Left colon (tissue), 2 donors: ENCODE measurements around the gene TMEM8B. TPM values are rescaled to one million over a fixed set of nuclear protein-coding genes. Genes with fewer than 3 reads are reported as not detected.

ENCODE experiments used
- ATAC-seq: fragments of 200-7000 bp; cut with Tn5 transposase; one replicate; pipeline ENCODE4 v1.9.1; 2020; ENCODE audit warnings: mild to moderate bottlenecking, moderate library complexity
- DNase-seq, 2 donors: peaks; one replicate each; pipeline ENCODE4 v3.0.0-alpha.2; 2020
- intact Hi-C, 2 donors: fragments of 100-400 bp; cut with DNase I in 1 of 2; cut with micrococcal nuclease in 1 of 2; formaldehyde crosslinking; loops; one replicate each; pipeline versions ENCODE4 v1.11.2 to v1.14.0; 2022; cut with DNase I, micrococcal nuclease
- total RNA-seq, 2 donors: library from RNA; stranded (reverse); fragmentation: NEBNext Ultra II Directional; extraction: Animal tissue kit (Norgen Biotek cat#: 25700); gene quantifications; one replicate each; pipeline ENCODE4 v1.2.1, GENCODE V29; 2021
- donor health status: DM: no; HTN: no; CAD: no.
- donor health status: DM: yes; HTN: yes; CAD: no.

Gene TMEM8B
- total RNA-seq, 2 donors from 2014 or later, result 15.4 to 16.4 TPM

DNA sequence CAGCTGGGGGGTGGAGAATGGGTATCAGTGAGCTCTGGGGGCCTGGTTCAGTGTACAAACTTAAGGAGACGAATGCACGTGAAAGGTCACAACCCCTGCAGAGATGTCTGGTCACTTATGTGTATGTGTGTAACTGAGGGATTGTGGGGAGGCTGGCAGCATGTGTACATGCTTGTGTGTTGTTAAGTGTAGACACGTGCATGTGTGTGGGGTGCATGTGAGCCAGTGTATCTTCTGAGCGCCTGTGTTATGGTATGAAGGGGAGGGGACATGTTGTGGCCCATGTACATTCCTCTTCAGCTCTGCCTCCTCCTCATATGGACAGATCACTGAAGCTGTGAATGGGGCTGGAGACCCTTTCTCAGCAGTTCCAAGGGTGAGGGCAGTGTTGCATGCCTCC lies 2.0 kb downstream of the TMEM8B start:
- ATAC-seq, result no peak
- no peak for DNase-seq
- intact Hi-C loops, result no loop called here

DNA sequence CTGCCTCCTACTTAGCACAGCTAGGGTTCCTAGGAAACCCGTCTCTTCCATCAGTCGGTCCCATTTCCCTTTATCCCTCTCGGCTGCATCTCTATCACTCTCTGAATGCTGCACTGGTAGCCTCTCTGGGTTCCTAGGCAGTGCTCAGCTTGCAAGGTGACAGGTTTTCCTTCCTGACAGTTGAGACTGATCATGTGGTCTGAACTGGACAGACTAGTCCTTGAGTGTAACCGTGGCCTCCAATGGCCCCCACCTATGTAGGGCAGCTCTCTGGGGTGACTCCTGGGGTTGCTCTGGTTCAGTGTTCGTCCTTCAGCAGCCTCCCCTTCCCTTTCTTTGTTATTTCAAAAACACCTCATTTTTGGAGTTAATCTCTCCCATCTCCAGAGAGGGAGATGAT lies 3.8 kb downstream of the TMEM8B start:
- ATAC-seq (peak; percentile 30), DNase-seq (no peak)

DNA sequence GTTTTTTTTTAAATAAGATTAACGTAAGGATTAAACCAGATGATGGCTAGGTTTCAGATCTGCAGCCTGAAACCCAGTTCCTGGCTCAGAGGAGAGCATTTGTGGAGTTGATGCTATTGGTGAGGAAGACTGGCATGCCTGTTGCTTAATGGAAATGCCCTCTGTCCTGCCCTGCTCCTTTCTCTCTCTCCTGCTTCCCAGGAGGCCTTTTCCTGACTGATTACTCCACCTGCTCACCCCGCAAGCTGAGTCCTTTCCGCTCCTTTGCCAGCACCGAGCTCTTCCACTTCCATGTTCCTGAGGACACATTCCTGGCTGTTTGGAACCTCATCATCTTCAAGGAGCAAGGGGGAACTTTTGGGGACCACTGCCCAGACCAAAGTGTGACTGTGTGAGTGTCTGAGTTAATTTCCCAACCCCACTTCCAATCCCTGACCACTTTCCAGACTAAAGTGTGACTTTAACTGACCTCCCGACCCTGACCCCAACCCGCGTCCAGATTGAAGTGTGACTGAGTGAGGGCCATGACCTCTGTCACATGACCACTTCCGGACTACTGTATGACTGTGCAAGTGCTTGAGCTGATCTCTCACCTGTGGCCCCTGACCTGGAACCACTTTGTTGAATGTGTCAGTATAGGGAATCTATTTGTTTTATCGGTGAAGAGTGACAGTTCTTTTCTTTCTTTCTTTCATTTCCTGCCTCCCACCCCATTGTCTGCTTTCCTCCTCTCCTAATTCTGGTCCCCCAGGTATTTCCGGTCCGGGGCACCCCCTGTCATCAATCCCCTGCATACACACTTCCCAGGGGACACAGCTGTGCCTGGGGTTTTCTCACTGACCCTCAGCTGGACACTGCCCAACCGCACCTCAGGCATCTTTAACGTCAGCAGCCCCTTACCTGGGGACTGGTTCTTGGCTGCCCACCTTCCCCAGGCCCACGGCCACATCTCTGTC lies 5.5 kb downstream of the TMEM8B start:
- ATAC-seq (no peak), DNase-seq (no peak)
- intact Hi-C loops, result no loop called here

More for the DNA sequence above, 3.8 kb downstream of the TMEM8B start:
- intact Hi-C loops, result no loop called here

DNA sequence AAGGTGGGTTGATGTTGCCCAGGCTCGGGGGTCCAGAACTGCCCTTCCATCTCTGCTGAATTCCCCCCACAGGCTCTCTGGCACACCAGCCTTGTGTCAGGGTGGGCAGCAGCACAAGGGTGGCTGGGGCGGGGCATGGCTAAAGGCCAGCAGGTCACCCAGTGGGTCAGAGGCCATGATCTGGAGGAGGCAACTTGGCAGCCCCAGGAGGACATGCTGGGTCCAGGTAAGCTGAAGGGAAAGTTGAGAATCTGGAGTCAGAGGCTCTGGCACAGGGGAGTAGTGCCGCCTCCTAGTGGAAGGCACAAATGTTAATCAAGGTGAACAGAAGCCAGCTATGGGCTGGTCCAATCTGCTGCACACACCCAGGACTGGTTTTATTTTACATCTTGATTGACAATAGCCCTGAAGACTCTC lies 6.2 kb downstream of the TMEM8B start:
- intact Hi-C loops, result no loop called here
- DNase-seq (peak; percentile 39 to 61), ATAC-seq (peak; percentile 64)

DNA sequence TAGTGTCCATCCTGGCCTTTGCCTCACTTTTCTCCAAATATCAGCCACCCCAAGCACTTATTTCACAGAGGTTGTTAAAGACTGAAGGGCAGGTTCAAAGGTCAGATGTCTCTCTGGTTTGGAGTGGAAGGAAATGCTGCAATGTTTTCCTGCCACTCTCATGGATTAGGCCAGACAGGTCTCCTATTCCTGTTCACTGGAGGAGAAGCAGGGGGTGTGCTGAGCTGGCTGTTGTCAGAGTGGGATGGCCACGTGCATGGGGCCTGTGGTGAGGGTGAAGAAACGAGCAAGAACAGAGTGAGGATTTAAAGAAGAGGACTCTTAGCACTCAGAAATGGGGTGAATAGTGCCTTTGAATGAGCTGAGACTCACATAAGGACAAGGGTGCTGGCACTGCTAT lies 6.7 kb downstream of the TMEM8B start:
- peak; percentile 24 for ATAC-seq
- intact Hi-C loops, result no loop called here
- no peak for DNase-seq

DNA sequence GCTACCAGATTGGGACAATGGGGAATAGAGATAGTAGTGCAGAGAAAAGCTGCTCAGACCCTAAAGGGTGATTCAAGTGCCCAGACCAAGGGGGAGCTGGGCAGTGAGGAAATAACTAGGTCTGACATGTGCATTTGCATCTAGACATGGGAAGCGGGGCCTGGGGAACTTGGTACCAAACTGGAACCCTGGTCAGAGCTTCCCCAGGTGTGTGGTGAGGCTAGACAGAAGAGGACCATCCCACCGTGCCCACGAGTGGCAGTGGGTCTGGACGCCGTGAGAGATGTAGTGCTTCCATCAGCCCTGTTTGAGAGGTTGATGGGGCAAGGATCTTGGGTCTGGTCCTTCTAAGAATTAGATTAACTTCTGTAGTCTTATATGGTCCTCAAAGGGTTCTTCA lies 7.6 kb downstream of the TMEM8B start:
- intact Hi-C loops, result no loop called here
- no peak for ATAC-seq
- no peak for DNase-seq

DNA sequence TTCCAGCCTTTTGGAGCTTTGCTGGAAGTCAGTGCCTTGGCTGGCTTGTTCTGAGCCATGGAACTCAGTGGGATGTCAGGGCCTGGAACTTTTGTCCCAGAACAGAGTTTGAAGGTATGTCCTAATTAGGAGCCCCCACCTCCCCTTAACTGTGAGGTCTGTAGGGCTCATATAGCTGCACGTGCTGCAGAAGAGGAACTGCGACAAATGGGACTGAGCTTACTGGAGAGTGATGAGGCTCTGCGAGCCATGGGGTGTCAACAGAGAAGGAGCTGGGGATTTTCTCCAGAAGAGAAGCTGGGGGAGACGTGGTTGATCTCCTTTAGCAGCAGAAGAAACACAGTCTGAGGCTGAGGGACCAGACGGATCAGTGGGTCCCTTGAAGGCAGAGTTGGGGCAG lies 10.9 kb downstream of the TMEM8B start:
- DNase-seq, result no peak
- intact Hi-C loops, result no loop called here
- ATAC-seq, result no peak

DNA sequence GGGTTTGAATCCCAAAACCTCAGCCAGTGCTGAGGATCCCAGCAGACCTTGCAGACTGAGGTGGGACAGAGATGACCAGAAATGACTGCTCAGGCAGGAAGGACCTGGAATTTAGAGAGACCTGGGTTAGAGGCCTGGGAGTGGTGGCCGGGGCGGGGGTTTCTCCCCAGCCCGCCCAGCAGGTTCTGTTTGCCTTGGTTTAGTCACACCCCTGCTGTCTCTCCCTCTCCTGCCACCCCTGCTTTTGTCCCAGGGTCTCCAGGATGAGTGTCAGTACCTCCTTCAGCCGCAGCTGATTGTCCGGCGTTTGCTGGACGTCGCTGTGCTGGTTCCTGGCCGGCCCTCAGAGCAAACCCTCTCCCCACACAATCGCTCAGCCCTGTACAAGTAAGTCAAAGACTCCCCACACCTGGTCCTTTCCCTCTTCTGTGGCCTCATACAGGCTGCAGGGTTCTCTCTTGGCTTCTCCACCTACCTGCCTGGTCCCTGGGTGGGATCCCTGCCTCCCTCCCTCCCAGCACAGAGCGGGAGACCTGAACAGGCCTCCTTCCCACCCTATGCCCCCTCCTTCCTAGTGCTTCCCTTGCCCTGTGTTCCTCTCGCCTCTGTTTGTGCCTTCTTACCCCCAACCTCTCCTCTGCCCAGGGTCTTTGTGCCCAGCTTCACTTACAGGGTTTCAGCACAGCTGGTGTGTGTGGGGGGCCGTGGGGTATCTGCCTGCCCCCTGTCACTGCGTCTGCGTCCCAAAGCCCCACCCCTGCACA lies 12.0 kb downstream of the TMEM8B start:
- no peak for ATAC-seq

DNA sequence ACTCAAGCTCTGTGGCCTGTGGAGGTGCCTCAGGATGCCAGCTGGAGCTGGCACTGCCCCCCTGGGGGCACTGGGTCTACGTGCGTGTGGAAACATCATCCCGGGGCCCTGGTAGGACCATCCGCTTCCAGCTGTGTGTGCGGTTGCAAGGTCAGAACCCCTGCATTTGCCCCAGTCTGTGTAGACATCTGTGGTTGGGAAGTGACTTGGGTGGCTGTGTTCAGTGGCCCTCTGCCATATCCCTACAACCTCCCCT lies 12.5 kb downstream of the TMEM8B start:
- ATAC-seq (no peak), DNase-seq (no peak)
- intact Hi-C loops, result no loop called here

More for the DNA sequence above, 12.0 kb downstream of the TMEM8B start:
- DNase-seq, result no peak
- intact Hi-C loops, result no loop called here

DNA sequence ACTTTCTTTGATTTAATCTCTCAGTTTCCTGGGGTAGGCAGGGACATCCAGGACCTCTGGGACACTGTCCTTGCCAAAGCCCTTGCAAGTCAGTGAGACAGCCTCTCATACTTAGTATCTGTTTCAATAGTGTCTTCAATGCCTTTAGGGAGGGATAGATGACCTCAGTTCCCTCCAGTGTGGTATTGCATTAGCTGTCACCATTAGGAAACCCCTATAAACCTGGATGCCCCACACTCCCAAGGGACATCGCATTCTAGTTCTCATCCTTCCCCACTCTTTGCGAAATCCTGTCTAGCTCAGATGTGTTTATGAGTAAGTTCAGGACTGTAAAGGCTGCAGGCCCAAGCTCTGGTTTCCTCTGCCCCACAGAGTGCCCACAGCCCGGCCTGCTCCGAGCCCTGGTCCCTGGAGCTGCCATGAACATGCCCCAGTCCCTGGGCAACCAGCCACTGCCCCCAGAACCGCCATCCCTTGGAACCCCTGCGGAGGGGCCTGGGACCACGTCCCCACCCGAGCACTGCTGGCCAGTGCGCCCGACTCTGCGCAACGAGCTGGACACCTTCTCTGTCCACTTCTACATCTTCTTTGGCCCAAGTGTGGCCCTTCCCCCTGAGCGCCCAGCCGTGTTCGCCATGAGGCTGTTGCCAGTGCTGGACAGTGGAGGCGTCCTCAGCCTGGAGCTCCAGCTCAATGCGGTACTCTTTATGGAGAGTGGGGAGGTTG lies 13.2 kb downstream of the TMEM8B start:
- no peak for DNase-seq
- intact Hi-C loops, result no loop called here
- no peak for ATAC-seq

DNA sequence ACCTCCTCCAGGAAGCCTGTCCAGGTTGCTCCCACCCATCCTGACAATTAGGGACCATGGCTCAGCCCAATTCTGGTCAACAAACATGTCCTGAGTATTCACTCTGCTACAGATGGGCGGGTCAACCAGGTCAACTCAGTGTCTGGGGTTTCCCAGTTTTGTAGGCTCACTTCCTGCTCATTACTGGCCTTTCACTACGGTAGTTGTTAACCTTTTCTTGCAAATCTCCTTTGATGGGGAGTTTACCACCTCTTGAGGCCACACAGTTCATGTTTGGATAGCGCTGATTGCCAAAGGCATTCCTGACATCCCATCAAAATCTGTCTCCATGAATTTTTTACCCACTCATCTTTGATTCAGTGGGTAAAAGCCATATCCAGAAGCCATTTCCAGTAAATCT lies 13.8 kb downstream of the TMEM8B start:
- intact Hi-C loops, result no loop called here
- ATAC-seq, result peak; percentile 27

DNA sequence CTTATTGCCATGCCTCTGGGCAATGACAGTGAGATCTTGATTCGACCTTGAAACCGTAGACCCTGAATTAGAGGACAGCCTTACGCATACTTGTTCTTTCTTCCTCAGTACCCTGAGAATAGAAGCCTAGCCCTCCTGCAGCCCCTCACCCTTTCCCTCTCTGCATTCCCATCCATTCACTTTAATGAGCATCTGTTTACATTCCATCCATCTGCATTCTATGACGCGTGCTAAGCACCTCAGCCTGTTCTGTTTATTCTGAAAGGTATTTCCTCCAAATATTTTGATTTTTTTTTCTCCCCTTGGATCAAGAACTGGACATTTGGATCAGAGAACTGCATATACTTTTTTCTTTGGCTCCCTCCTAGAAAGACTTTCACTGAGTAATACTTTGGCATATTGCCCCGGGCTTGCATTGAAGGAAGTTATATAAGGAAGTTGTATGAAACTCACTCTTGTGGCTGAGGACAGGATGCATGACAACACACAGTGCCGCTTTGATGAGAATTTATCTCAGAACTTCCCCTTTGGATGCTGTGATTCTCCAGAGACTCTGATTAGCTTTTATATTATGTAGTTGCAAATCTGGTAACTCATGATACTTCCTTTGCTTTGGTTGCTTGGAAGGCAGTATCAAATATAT lies 15.7 kb downstream of the TMEM8B start:
- ATAC-seq (peak; percentile 93), DNase-seq (peak; percentile 49 to 67)
- intact Hi-C loops, result no loop called here

More for the DNA sequence above, 13.8 kb downstream of the TMEM8B start:
- no peak for DNase-seq

DNA sequence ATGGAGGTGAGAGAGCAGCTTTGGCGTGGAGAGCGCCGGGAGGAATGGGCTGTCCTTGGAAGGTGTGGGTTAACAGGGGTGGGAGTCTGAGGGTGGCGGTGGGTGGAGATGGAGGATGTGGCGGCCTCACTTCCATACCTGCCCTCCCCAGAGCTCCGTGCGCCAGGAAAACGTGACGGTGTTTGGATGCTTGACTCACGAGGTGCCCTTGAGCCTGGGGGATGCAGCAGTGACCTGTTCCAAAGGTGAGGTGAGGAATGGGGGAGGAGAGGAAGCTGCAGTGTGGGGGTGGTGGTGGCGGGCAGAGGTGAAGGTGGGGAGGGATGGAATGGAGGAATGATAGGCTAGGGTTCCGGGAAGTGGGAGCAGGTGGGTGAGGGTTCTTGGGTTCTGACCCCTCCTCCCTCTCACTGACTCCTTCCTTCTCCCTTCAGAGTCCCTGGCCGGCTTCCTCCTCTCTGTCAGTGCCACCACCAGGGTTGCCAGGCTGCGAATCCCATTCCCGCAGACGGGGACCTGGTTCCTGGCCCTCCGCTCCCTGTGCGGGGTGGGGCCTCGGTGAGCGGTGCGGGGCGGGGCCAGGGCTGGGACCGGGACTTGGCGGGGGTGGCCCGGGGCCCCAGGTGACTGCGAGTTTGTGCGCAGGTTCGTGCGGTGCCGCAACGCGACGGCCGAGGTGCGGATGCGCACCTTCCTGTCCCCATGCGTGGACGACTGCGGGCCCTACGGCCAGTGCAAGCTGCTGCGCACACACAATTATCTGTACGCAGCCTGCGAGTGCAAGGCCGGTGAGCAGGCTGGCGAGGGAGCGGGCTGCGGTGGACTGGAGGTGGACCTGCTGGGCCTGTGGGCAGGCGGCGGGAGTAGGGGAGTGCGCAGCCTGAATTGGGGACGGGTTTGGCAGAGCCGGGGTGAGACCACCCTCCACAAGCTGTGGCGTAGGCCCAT lies 17.1 kb downstream of the TMEM8B start:
- ATAC-seq, result no peak
- DNase-seq, result no peak
- intact Hi-C loops, result no loop called here

DNA sequence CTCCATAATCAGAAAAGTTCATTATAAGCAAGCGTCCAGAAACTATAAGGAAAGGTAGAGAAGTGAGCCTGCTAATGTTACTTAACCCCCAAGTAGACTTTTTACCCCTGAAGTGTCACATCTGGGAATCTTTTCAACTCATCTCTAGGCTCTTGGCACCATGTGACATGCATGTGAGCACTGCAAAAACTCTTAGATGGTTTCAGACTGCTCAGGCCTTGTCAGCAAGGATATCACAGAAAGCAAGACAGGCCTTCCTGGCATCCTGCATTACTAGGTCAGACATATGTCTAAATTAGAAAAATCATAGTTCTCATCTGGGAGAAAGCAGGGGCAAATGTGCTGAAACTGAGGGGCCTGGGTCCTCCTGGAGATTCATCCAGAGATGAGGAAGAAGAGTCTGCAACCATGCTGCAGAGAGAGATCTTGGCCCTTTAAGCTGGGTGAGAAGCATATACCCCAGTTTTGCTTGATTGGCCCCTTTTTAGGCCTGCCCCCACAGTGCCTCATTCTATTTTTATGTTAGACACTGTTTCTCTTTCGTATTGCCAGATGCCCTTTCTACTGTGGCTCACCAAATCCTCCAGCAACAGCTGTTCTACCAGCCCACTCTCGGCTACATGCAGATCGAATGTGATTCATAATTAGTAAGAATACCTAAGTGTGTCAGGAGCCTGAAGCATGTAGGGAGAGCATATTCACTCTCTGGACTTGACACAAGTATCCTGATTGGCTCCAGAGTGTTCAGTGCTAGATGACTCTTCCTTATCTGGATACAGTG lies 19.0 kb downstream of the TMEM8B start:
- peak; percentile 6 for ATAC-seq
- intact Hi-C loops, result no loop called here
- no peak for DNase-seq

DNA sequence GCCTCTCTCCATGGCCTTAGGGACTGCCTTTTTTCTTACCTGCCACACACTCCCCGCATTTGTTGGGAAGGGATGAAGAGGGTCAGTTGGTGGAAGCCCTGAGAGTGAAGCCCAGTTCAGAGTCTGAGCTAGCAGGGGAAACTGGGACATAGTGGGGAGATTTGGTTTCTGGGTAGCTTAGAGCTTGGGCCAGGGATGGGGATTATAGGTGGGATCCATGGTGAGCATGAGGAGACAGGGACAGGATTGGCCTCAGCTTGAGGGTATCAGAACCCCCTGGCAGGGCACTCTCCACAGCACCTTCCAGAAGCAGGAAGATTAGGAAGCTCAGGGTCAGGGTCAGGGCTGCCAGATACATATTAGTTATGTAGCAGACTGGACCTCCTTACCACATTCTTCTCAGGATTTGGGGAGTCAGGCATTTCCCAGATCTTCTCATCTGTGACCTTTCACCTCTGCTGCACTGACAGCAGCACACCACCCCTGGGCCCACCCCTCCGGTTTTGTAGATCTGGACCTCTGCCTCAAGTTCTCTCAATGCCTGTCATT lies 23.3 kb downstream of the TMEM8B start:
- ATAC-seq (no peak), DNase-seq (no peak)
- intact Hi-C loops, result no loop called here

DNA sequence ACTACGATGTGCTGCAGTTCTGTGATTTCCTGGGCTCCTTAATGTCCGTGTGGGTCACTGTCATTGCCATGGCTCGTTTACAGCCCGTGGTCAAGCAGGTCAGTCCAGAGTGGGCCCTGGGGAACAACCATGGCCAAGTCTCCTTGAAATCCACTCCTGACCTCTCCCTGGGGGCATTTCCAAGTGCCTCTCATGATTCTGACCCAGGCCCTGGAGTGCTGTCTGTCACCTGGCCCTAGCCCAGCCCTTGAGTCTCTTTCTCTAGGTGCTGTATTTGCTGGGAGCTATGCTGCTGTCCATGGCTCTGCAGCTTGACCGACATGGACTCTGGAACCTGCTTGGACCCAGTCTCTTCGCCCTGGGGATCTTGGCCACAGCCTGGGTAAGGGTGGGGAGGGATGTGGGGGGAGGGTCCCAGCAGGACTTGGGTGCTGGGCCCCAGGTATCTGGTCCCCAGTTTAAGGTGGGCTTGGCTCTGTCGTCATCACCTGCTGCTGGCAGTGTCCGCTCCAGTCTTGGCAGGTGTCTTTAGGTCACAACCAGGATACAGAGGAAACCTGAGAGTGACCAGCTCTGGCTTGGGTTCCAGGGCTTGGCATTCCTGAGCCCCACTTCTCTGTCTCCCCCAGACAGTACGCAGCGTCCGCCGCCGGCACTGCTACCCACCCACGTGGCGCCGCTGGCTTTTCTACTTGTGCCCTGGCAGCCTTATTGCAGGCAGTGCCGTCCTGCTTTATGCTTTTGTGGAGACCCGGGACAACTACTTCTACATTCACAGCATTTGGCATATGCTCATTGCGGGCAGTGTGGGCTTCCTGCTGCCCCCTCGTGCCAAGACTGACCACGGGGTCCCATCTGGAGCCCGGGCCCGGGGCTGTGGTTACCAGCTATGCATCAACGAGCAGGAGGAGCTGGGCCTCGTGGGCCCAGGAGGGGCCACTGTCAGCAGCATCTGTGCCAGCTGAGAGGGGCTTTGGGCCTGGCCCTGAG lies 24.1 kb downstream of the TMEM8B start:
- ATAC-seq (no peak), DNase-seq (no peak)
- intact Hi-C loops, result no loop called here
